HG02884 (cell line): ENCODE measurements around the gene MIGA2.
"Not testable (repeated sequence)": the region's sequence is repeated elsewhere in the genome, so short reads cannot be mapped to it uniquely, and the experiment has no call there.

ENCODE experiments used
- ATAC-seq: cut with Tn5 transposase; IDR thresholded peaks from one replicate; pipeline ENCODE4 v1.9.1; 2021; ENCODE audit warnings: mild to moderate bottlenecking, moderate library complexity; ENCODE audit not compliant: unreplicated experiment

The MIGA2 gene

DNA sequence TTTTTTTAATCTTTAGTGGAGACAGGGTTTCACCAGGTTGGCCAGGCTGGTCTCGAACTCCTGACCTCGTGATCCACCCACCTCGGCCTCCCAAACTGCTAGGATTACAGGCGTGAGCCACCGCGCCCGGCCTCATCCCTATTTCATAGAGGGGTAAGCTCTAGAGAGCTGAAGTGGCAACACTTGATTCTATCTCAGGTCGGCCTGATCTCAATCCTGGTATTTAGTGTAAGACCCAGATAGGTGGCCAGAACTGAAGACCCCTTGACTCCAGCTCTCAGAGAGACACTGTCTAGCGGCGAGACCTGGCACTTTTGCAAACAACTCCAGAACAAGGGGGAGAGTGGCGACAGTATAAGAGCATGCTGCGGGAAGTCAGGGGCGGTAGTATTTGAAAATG lies 588 bp upstream of the MIGA2 start:
- not testable (repeated sequence) for ATAC-seq

DNA sequence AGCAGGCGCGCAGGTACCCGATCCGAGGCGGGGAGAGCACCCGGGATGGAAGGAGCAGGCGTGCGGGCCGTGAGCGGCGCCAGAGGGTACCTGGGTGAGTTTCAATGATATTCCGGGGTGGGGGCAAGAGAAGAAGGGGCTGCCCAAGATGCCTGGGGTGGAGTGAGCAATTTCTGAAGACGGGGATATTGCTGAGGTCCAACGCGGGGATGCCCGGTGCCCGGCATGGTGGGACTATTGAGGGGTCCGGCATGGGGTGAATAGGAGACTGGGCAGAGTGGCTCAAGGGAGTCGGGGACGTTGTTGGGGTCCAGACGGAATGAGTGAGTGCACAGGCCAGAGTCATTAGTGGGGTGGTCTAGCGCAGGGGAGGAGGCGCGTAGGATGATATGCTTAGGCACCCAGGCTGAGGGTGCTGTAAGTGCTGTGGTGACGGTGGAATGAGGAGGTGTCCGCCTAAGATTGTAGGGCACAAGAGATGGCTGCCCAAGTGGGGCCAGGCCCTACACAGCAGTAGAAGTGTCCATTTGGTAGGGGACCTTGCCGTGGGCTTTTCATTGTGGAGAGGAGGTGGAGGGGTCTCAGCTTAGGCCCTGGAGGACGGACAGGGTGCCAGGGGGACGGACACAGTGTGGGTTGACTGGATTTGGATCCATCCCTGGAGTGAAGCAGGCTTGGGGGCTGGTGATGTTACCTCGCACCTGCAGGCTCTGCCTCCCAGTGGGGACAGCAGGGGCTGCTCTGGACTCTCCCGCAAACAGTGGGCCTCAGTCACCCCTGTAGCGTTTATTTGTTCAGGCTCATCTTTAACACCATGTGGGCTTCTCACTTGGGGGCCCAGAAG lies 719 bp downstream of the MIGA2 start:
- ATAC-seq: no peak

DNA sequence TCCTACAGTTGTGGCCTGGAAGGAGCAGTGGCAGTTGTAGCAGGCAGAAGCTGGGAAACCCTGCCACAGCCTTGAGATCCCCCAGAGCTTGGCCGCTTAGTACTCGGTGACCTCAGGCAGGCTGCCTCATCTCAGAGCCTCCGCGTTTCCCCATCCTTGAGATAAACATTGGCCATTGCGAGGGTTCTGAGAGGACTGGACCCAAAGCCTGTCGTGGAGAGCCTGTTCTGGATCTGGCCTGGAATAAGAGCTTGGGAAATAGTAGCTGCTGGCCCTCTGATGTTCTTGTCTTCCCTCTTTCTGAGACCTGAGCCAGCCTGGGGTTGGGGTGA lies 1.3 kb downstream of the MIGA2 start:
- ATAC-seq: no peak

DNA sequence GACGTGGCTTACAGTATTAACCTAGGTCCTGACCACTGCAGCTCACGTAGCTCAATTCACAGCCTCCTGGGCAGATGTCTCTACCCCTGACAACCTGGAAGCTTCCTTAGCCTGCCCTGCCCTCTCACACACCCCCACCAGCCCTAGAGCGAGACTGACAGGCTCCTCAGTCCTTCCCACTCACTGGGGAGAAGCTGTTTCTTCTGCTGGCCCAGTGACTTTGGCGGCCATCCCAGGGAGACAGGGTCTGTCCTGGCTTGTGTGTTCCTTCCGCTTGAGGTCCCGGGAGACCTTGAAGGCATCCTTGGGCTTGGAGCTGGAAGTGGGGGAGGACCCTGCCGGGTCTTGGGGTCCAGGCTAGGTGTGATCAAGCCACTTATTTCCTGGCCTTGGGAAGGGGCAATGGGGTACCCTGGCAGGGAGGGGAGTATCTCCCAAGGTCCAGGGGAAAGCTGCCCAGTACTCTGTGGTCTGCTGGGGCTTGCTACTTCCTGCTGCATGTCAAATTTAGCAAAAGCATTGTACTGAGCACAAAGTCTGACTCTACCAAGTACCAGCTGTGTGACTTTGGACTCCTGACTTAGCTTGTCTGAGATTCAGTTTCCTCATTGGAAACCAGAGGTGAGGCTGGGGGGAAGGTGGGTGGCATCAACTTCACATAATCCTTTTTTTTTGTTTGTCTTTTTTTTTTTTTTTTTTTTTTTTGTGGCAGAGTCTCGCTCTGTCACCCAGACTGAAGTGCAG lies 1.9 kb downstream of the MIGA2 start:
- ATAC-seq: no peak

DNA sequence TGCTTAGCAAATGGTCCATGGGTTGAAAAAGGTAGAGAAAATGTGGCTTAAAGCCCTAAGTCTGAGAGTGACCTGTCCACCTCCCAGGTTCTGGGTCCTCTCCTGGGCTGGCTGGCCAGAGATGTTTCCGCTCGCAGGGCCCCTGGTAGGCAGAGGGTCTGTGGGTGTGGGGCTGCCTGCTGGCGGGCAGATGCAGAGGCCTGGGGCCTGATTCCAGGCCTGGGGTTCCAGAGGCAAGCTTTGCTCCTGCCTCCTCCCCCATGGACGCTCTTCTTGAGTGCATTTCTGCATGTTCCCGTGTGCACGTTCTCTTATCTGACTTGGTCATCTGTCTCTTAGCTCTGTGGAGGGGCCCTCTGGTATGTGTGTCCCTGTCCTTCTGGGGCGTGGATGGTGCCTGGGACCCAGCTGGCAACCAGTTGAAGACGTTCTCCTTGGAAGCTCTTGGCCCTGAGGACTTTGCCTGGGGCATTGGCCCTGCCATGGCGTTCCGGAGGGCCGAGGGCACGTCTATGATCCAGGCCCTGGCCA lies 3.8 kb downstream of the MIGA2 start:
- ATAC-seq: no peak

DNA sequence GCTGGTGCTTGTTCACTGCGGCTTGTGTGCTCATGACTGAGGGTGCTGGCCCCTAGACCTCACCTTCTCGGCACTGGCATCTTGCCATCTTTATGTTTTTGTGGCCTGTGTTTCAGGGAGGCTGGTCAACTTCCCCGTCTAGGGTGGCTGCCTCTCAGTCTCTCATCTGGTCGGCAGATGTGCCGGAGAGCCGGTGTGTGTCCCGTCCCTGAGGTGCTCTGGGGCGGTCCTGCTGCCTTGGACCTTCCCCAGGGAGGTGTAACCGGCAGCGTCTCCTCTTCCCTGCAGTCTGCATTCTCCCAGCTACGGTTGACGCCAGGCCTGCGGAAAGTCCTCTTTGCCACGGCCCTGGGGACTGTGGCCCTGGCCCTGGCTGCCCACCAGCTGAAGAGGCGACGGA lies 5.6 kb downstream of the MIGA2 start:
- ATAC-seq: no peak

DNA sequence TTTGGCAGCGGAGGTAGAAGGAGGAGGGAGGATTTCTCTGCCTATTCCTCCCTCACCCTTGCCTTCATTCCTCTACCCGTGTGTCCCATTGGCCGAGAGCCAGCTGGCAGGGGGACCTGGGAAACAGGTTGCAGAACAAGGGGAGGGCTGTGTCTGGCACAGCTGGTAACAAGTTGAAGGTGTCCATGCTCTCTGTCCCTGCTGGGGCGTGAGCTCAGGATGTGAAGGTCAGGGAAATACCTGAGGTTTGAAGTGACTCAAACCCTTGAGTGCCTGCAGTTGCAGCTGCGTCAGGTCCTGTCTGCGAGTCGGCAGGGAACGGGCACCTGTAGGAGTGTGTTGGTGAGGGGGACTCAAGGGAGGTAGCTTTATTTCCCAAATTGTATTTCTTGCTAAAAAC lies 16.2 kb downstream of the MIGA2 start:
- no peak for ATAC-seq

DNA sequence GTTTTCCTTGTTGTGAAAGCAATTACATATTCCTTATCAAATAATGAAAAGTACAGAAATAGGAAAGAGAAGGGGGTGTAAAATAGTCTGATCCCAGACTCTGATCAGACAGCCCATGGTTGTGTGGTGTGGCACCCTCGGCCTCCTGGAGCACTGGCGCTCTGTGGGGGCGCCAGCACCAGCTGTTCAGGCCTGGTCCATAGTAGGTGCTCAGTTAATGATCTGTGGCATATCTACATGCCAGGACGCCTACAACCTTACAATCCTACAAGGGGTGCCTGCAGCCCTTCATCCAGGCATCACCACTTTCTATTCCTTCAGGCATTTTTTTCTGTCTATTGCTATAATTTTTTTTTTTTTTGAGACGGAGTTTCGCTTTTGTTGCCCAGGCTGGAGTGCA lies 16.6 kb downstream of the MIGA2 start:
- no peak for ATAC-seq

DNA sequence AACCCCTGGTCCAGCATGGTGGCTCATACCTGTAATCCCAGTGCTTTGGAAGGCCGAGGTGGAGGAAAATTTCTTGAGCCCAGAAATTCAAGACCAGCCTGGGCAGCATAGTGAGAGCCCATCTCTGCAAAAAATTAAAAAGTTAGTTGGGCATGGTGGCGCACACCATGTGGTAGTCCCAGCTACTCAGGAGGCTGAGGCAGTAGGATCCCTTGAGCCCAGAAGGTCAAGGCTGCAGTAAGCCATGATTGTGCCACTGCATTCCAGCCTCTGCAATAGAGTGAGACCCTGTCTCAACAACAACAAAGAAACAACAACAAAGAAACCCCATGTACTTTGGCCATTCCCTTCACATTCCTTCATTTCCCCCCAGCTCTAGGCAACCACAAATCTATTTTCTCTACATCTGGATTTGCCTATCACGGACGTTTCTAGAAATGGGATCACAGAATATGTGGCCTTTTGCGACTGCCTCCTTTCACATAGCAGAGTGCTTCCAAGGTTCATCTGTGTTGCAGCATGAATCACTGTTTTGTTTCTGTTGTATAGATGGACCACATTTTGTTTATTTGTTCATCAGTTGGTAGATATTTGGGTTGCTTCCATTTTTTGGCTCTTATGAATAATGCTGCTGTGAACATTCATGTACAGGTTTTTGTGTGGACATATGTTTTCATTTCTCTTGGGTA lies 17.9 kb downstream of the MIGA2 start:
- no peak for ATAC-seq

DNA sequence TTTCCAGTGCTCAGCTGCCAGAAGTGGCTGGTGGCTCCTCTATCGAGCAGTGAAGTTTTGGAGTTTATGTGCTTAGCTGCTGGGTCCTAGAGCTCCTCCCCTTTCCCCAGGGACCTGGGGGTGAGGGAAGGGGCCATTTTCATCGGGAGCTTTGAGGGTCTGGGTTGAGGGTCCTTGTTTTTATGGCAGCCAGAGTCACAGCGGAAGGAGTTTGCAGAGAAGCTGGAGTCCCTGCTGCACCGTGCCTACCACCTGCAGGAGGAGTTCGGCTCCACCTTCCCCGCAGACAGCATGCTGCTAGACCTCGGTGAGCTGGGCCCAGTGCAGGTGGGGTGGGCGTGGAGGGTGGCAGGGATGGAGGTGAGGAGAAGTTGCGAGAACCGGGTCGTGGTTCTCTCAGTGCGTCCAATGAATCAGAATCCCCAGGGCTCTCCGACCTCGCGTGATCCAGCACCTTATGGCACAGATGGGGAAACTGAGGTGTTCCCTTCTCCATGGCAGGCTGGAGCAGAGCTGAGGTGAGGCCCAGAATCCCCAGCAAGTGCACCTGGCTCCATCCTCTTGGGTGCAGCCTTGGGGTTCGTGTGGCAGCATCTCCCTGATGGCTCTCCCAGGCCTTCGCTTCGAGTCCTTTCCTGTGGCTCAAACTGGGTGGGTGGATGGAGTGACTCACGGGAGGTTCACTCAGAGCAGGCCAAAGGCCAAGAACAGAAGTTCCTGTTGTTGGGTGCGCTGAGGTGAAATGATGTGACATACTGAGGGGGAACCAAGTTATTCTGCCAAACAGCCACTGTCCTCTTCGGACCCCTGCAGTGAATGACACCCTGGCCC lies 22.8 kb downstream of the MIGA2 start:
- ATAC-seq: no peak

DNA sequence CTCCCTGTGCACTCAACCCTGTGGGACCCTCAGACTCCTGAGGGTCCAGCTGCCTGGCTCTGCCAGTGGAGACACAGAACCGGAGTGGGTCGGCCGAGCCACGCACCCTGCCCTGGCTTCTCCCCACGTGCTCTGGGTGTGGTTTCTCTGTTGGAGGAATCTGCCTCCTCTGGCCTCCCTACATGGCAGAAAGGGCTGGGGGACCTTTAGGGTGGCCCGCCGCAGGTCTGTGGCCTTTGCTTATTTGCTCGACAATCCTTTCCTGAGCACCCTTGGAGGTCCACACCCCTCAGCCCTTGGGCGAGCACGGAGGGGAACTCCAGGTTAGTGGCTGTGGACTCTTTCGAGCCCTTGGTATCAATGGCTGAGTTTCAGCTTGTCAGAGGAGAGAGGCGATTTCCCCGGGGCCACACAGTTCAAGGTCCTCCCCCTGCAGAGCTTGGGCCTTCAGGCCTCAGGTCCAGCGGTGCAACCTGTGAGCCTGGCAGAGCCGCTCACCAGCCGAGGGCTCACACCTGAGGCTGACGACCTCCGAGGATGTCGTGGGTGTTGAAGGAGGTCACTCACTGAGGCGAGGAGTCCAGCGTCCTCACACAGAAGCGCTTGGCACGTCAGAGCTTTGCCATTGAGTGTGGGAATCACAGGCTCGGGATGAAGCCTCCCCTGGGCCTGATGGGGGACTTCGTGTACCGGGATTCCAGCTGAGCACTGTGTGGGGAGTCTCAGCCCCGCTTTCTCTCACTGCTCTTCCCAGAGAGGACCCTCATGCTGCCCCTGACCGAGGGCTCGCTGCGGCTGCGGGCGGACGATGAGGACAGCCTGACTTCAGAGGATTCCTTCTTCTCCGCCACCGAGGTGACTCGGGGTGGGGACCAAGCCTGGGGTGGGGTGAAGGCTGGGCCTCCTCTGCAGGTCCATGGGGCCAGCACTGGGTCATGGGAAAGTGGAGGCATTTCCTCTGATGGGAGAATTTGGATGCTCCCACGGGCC lies 23.7 kb downstream of the MIGA2 start:
- no peak for ATAC-seq

DNA sequence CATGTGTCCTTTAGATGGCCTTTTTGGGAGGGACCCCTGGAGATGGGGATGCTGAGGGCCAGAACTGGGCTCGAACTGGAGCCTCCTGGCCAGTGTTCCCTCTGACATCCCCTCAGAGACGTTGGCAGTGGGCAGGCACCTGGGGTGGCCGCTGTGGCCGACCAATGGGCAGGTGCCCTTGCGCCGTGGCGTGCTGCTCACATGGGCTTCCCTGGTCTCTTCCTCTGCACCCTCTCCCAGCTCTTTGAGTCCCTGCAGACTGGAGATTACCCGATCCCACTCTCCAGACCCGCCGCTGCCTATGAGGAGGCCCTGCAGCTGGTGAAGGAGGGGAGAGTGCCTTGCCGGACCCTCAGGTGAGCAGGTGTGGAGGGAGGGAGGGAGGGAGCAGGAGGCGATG lies 24.6 kb downstream of the MIGA2 start:
- ATAC-seq: no peak

DNA sequence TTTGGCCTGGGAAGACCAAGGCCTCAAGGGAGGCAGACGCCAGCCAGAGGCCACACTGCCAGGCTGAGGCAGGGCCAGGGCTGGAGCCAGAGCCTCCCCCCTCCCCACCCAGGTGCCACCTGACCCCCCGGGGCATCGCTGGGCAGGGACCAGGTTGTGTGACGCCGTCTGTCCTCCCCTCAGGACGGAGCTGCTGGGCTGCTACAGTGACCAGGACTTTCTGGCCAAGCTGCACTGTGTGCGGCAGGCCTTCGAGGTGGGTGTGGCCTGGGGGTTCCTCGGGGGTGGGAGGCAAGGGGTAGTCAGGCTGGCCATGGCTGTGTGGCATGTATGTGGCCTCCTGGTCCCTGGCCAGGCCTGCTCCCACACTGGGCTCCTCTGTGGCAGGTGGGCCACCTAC lies 26.6 kb downstream of the MIGA2 start:
- no peak for ATAC-seq

DNA sequence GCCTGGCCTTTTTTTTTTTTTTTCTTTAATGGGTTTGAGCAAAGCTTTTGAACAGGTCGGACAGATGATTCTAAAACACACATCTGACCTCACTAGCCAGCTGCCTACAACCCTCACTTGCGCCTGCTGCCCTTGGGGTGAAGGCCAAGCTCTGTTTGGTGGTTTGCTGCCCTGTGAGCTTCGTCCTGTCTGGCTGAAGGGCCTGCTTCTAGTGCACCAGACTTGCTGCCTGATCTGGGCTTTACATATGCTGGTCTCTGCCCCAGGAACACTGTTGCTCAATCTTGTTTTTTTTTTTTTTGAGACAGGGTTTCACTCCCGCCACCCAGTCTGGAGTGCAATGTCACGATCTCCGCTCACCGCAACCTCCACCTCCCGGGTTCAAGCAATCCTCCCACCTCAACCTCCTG lies 28.1 kb downstream of the MIGA2 start:
- no peak for ATAC-seq

DNA sequence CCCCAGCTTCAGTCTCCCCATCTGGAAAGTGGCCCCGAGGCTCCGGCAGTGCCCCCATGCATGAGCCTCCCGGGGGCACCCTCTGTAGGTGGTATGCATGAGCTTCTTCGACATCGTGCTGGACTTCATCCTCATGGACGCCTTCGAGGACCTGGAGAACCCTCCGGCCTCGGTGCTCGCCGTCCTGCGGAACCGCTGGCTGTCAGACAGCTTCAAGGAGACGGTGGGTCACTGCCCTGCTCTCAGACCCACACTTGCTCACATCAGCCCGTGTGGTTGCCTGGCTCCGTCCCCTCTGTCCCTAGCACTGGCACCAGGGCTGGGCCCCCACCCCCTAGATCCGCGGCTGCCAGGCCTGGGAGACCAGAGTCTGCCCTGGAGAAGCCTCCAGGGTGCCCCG lies 31.7 kb downstream of the MIGA2 start:
- no peak for ATAC-seq

DNA sequence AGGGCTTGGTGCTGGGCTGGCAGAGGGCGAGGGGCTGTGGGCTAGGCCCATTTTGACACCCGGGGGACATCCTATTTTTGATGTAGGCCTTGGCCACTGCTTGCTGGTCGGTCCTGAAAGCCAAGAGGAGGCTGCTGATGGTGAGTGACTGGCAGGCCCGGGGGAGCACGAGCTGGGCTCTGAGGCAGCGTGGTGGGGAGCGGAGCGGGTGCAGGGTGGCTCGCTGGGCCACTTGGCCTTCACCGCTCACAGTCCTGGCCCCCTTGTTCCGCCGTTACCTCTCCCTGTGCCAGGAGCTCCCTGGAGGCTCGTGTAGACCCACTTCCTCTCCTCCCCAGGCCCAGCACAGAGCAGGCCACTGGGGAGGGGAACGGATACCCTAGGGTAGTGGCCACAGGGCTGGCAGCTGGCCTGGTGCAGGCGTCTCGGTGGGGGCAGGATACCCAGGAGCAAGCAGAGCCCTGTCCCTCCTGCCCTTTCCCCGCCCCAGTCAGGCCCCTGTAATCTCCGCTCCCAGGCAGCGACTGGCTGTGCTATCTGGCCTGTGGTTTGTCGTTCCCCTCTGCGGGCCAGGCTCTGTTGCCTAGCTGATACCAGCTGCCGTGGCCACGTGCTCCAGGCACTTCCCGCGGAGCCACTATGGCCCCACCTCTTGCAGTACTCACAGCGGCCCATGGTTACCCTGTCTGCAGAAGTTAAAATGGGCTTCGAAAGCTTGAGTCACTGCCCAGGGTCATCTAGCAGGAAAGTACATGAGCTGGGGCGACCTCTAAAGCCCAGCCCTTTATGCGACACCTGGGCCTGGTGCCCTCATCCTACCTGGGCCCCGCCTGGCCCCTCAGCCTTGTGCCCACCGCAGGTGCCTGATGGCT lies 32.8 kb downstream of the MIGA2 start:
- ATAC-seq: no peak

DNA sequence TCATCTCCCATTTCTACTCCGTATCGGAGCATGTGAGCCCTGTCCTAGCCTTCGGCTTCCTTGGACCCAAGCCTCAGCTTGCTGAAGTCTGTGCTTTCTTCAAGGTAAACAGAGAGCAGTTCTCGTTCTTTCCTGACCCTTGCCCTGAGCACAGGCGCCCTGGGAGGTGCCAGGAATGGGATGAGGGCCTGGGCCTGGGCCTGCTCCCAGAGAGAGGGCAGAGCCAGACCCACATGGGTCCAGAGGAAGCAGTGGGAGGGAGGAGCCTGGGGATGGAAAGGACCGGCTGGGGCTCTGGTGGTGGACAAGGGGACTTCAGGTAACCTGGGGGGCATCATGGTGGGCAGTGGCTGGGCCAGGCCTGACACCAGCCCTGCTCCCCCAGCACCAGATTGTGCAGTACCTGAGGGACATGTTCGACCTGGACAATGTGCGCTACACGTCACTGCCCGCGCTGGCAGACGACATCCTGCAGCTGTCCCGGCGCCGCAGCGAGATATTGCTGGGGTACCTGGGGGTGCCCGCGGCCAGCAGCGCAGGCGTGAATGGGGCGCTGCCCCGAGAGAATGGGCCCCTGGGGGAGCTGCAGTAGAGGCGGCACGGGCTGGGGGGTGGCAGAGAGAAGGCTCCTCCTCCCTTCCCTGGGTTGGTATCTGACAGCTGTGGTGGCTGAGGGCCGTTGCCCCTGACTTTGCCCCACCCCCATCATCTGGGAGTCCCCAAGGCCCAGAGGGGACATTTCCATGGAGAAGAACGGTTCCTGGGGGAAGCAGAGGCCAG lies 33.6 kb downstream of the MIGA2 start:
- ATAC-seq: no peak
